Neural cell (in vitro differentiated cells): ENCODE data around the gene PLEKHA3.

ENCODE experiments used
- EP300 ChIP-seq: fragments of 450-650 bp; conservative IDR thresholded peaks from 2 replicates; pipeline ENCODE4 v1.6.1; 2014; ENCODE audit warnings: antibody characterized with exemption, mild to moderate bottlenecking, moderate library complexity; ENCODE audit not compliant: poor library complexity, severe bottlenecking
- EZH2 ChIP-seq: fragments of 200-600, 300-800 bp; shearing (Covaris generic), sonication (generic); IDR thresholded peaks from 2 replicates; pipeline ENCODE4 v1.6.1; 2014; ENCODE audit warnings: antibody characterized with exemption, low read length, borderline replicate concordance, mild to moderate bottlenecking; ENCODE audit not compliant: insufficient read depth, poor library complexity, severe bottlenecking
- MXI1 ChIP-seq: fragments of 450-650 bp; conservative IDR thresholded peaks from 2 replicates; pipeline ENCODE4 v1.6.1; 2014; ENCODE audit warnings: antibody characterized with exemption, mild to moderate bottlenecking; ENCODE audit not compliant: poor library complexity, severe bottlenecking
- POLR2AphosphoS5 ChIP-seq: IDR thresholded peaks from 2 replicates; pipeline ENCODE4 v1.6.1; 2012
- RAD21 ChIP-seq: fragments of 450-650 bp; conservative IDR thresholded peaks from 2 replicates; pipeline ENCODE4 v1.6.1; 2014; ENCODE audit warnings: antibody characterized with exemption, mild to moderate bottlenecking, moderate library complexity
- SMC3 ChIP-seq: fragments of 450-650 bp; conservative IDR thresholded peaks from 2 replicates; pipeline ENCODE4 v1.6.1; 2014; ENCODE audit warnings: antibody characterized with exemption, mild to moderate bottlenecking, moderate library complexity; ENCODE audit not compliant: poor library complexity
- TAF1 ChIP-seq: IDR thresholded peaks from 2 replicates; pipeline ENCODE4 v1.6.1; 2012; ENCODE audit warnings: low read depth
- TF ChIP-seq, protein P1 (sequence below): fragments of 450-650 bp; IDR thresholded peaks from 2 replicates; pipeline ENCODE4 v1.5.1; 2014; ENCODE audit warnings: antibody characterized with exemption, mild to moderate bottlenecking, moderate library complexity; ENCODE audit not compliant: poor library complexity, severe bottlenecking
- TF ChIP-seq, protein P2 (sequence below): IDR thresholded peaks from 2 replicates; pipeline ENCODE4 v1.6.1; 2012; ENCODE audit warnings: borderline replicate concordance

DNA sequence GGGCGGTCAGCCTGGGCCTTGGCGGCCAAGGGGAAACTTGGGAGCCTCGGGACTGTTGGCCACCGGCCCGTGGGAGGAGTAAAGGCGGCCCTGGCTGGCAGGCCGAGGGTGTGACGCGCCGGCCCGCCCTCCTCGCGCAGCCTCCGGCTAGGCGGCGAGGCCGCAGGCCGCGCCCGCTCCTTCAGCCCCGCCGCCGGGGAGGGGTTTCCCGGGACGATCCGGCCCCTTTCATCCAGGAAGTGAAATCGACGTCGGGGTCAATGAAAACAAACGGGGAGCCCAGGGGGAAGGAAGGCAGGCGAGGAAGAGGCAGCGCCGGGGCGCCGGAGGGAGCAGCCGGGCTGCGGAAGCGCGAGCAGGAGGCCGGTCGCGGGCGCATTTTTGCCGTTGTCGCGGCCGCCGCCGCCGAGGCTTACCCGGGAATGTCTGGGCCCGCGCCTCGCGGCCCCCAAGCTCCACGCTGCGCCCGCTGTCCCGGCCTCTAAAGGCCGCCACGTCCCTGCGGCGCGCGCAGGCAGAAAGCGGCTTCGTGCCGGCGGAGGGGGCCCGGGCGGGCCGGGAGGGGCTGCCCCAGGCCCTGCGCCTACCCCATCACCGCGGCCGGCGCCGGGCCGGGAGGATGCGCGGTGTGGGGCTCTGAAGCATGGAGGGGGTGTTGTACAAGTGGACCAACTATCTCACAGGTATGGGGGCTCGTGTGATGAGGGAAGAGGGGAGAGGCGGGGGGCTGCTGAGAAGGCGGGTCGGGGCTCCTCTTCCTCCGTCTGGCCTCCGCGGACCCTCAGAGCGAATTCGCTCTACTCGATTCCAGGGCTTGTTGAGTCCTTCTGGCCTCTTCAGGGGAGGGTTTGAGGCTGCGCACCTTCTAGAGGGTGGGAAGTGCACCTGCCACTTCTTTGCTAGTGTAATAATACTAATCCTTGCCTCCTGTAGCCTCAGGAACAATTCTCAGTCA, at the start of gene PLEKHA3:
- TF ChIP-seq, protein P1, sequence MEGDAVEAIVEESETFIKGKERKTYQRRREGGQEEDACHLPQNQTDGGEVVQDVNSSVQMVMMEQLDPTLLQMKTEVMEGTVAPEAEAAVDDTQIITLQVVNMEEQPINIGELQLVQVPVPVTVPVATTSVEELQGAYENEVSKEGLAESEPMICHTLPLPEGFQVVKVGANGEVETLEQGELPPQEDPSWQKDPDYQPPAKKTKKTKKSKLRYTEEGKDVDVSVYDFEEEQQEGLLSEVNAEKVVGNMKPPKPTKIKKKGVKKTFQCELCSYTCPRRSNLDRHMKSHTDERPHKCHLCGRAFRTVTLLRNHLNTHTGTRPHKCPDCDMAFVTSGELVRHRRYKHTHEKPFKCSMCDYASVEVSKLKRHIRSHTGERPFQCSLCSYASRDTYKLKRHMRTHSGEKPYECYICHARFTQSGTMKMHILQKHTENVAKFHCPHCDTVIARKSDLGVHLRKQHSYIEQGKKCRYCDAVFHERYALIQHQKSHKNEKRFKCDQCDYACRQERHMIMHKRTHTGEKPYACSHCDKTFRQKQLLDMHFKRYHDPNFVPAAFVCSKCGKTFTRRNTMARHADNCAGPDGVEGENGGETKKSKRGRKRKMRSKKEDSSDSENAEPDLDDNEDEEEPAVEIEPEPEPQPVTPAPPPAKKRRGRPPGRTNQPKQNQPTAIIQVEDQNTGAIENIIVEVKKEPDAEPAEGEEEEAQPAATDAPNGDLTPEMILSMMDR, result peak; percentile 23
- TF ChIP-seq SMC3 (no peak), MXI1 (peak; percentile 55), EP300 (peak; percentile 45), TAF1 (no peak), POLR2AphosphoS5 (peak; percentile 65), EZH2 (no peak), RAD21 (no peak)
- TF ChIP-seq, protein P2, sequence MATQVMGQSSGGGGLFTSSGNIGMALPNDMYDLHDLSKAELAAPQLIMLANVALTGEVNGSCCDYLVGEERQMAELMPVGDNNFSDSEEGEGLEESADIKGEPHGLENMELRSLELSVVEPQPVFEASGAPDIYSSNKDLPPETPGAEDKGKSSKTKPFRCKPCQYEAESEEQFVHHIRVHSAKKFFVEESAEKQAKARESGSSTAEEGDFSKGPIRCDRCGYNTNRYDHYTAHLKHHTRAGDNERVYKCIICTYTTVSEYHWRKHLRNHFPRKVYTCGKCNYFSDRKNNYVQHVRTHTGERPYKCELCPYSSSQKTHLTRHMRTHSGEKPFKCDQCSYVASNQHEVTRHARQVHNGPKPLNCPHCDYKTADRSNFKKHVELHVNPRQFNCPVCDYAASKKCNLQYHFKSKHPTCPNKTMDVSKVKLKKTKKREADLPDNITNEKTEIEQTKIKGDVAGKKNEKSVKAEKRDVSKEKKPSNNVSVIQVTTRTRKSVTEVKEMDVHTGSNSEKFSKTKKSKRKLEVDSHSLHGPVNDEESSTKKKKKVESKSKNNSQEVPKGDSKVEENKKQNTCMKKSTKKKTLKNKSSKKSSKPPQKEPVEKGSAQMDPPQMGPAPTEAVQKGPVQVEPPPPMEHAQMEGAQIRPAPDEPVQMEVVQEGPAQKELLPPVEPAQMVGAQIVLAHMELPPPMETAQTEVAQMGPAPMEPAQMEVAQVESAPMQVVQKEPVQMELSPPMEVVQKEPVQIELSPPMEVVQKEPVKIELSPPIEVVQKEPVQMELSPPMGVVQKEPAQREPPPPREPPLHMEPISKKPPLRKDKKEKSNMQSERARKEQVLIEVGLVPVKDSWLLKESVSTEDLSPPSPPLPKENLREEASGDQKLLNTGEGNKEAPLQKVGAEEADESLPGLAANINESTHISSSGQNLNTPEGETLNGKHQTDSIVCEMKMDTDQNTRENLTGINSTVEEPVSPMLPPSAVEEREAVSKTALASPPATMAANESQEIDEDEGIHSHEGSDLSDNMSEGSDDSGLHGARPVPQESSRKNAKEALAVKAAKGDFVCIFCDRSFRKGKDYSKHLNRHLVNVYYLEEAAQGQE, result peak; percentile 39
